Limb (tissue), 2 donors: ENCODE measurements around the gene HOXD3.

ENCODE experiments used
- DNase-seq, 2 donors: peaks; one replicate each; pipeline ENCODE4 v3.0.0-alpha.2; 2016; ENCODE audit errors: extremely low spot score in 2 of 2

Gene HOXD3

GRCh38 chr2:176156807-176157498, at the start of gene HOXD3:
HOXD3 (plus strand) TSS chr2:176157307; CDS start chr2:176169115, 11,808 bp downstream.
- DNase-seq: peak in 1 of 2 donors; percentile 66

- no peak for DNase-seq
Measured at GRCh38 chr2:176107731-176108181, 49.4 kb upstream of the HOXD3 start.

DNA sequence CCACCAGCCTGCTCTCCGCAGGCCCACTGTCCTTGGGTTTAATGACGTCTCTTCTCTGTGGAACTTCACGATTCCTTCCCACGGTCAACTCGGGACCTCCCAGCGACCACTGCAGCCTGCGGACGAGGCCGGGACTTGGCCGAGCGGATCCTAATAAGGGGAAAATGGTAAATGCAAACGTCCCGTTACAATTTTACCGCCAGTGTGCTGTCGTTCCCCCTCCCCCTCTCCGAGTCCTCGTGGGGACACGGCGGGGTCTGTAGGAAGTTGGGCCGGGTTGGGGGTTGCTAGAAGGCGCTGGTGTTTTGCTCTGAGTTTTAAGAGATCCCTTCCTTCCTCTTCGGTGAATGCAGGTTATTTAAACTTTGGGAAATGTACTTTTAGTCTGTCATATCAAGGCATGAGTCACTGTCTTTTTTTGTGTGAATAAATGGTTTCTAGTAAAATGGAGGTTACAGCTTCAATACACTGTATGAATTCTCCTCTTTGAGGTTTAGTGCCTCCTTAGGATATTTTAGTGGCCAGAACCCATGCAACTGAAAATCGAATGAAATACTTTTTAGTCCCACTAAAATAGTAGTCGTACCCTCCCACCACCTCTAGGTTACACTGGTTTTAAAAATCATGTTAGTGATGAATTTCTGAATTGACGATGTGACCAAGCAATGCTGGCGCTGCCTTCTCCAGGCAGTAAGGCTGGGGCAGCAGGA, 47.8 kb upstream of the HOXD3 start:
- DNase-seq: no peak

GRCh38 chr2:176109946-176110345, 47.2 kb upstream of the HOXD3 start:
- DNase-seq: no peak

- DNase-seq: no peak
Measured at GRCh38 chr2:176110415-176111308, 46.4 kb upstream of the HOXD3 start.

GRCh38 chr2:176111309-176111663, 45.8 kb upstream of the HOXD3 start:
- peak in 1 of 2 donors; percentile 88 for DNase-seq

DNA sequence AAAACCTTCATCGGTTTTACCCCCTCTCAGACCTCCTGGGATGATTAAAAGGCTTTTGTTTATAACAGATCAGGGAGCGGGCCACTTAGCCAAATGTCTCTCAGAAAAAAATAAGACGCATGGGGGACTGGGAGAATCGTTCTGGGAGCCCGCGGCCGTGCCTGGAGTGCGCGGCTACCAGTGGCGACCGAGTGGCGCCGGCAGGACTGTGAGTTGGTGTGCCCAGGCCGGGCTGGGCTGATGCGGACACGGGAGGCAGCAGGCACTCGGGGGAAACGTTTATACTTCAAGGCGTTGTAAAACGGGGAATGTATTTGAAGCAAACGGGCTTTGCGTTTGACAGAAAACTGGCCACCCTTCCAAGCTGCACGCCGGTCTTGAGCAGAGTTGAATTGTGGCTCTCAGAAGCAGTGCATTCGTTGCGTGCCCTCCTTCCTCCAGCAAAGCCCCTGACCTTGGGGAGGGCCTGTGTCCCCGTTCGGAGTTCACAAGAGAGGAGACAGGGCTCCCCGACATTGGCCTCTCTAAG, 45.2 kb upstream of the HOXD3 start:
- no peak for DNase-seq

DNA sequence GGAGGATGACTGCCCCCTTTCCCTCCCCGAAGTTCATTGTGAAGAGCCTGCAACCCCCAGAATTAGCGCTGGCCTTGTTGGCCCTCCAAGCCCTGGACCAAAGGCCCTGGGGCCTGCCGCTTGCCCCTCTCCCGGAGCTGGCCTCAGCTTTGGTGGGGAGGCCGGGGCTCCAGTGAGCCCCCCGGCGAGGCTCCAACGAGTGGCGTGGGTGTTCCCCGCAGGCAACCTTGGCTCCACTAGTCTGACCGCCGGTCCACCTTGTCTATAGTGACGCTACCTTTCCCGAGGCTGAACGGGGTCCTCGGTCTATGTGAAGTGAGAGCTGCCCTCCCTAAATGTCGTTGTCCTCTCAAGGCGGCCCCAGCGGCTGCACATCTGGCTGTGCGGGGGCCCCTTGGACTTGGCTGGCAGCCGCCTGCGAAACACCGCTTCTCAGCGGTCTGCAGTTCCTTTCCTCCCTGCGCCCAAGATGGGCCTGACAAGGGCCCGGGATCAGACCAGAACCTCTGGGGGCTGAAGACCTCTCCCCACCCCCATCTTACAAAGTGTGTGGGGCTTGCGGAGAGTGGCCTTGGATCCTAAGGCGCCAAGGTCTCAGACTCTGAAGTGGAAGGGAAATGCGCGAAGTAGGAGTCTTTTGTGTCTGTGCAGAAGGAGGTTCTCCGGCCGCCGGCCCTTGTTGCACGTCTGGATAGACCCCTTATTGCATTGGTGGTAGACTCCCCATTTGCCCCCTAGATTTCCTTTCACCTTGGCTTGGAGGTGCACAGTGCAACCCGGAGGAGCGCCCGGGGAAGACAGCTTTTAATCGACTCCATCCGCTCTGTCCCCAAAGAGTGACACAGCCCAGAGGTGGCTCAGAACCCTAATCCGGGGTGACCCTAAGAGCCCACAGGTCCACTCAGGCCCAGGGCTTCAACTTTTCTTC, 44.5 kb upstream of the HOXD3 start:
- no peak for DNase-seq

- DNase-seq: no peak
Measured at GRCh38 chr2:176114120-176114929, 42.8 kb upstream of the HOXD3 start.

DNA sequence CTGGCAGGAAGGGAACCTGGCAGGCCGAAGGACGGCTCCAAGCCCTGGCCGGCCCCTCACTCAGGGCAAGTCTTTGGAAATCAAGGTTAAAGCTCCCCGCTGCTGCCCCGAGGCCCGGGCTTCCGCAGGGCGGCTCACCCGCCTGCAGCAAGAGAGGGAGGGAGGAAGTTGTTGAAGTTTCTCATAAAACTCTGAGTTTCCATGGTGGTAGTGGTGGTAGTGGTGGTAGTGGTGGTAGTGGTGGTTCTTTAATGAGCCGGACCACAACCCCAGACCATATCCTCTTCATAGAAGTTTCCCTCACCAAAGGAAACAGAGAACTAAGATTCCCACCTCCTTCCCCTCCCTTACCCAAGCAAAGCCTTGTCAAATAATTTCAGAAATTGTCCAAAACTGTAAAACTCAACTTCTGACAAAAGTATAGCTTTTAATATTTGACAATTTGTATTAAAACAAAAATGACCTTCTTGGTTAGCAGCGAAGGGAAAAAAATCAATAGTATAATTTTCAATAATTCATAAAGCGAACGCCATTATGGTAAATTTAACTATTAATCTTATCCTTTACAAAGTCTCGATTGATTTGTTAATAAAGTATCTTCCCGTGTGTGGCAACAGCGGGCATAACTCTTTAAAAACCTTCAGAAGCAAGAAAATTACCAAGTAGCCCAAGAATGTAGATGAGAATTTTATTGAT, 42.0 kb upstream of the HOXD3 start:
- no peak for DNase-seq

DNA sequence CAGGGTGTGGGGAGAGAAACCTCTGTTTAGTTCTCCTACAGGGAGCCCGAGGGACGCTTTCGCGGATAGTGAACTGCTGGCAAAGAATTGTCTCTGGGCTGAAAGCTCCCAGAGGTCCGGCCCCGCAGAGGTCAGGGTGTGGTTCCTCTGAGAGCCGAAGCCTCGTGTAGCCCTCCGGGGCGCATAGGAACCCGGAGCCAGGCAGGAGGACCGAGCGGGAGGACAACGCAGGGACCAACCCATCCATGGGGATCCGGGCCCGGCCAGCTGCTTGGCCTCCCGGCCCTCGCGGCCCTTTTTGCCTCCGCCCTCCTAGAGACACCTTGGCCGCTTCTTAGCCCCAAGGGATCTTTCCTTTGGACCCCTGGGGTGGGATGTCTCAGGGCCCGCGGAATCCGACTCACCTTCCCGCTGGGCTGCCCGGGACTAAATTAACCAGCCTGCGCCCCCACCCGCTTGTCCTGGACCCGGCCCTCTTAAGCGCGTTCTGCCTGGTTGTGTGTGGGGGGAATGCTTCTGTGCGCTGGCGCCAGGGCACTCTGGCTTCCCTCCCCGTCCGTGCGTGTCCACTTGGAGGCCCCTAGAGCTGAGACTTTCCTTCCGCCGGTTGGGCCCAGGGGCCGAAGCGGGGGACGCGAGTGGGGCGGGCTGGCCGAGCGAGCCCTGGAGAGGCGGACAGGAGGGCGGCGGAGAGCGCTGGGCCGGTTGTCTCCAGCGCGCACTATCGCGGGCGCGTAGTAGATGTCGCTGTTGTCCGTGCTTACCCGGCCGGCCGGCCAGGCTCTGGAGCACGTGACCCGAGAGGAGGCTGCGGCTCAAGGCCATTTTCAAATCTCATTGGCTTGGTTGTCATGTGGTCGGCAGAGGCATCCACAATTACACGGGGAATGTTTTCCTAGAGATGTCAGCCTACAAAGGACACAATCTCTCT, 41.0 kb upstream of the HOXD3 start, which contains the start of gene HOXD10:
Gene HOXD10, plus strand, starts transcription at position 896 of the 931 bp plus-strand sequence. CDS start 56 bp downstream, outside the sequence.
- DNase-seq: no peak

GRCh38 chr2:176117162-176117822, 39.8 kb upstream of the HOXD3 start:
- peak in 1 of 2 donors; percentile 43 for DNase-seq

- DNase-seq: no peak
Measured at GRCh38 chr2:176117823-176118371, 39.2 kb upstream of the HOXD3 start.

- DNase-seq: peak in 1 of 2 donors; percentile 69
Measured at GRCh38 chr2:176118601-176119339, 38.3 kb upstream of the HOXD3 start.

DNA sequence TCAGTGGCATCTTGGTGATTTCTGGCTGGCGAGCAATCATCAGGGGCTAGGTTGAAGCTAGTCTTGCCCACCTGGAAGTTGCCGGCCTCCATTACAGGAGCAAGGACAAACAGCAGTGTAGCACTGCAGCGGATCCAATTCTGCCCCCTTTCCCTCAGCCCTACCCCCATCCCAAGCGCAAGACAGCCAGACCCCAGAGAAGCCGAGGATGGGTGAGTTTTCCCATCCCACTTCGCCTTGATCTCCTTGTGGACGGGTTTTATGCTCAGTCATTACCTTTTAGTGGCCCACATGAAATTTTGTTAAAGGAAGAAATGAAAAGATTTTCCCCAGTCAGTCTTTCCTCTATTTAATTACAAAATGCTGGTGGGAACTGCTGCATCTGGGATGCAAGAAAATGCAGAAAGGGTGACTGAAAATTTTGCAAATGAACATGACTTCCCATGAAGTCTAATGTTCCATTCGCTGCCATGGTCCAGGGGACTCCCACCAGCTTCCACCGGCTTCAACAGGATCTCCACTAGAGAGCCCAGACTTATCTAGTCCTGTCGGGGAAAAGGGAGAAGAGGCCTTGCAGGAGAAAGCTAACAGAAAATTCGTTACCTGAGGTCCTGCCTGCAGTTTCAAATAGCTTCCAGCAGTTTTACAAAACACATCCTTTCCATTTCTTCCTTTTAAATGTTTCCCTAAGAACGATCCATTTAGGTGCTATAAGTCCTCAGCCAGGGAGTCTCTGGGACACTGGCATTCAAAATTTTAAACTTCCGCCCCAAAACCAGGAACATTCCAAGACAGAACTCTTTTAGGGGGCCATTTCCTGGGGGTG, 36.5 kb upstream of the HOXD3 start:
- DNase-seq: peak in 1 of 2 donors; percentile 47
